BLaER1 (cell line): ENCODE data around the gene SH3BP5.

Experiments used
- H3K27ac ChIP-seq: shearing (Covaris generic); formaldehyde crosslinking; 2 replicates; pipeline ENCODE4 v1.8.1; 2022
- H3K27me3 ChIP-seq: shearing (Covaris generic); formaldehyde crosslinking; 2 replicates; pipeline ENCODE4 v1.8.1; 2022
- H3K36me3 ChIP-seq: shearing (Covaris generic); formaldehyde crosslinking; 2 replicates; pipeline ENCODE4 v1.8.1; 2022
- H3K4me1 ChIP-seq: shearing (Covaris generic); formaldehyde crosslinking; 2 replicates; pipeline ENCODE4 v1.8.1; 2022
- H3K4me2 ChIP-seq: shearing (Covaris generic); formaldehyde crosslinking; 2 replicates; pipeline ENCODE4 v1.8.1; 2022
- H3K4me3 ChIP-seq: shearing (Covaris generic); formaldehyde crosslinking; 2 replicates; pipeline ENCODE4 v1.8.1; 2022
- H3K9ac ChIP-seq: shearing (Covaris generic); formaldehyde crosslinking; 2 replicates; pipeline ENCODE4 v1.8.1; 2022
- H3K9me3 ChIP-seq: shearing (Covaris generic); formaldehyde crosslinking; 2 replicates; pipeline ENCODE4 v1.8.1; 2022
- H4K20me1 ChIP-seq: shearing (Covaris generic); formaldehyde crosslinking; 2 replicates; pipeline ENCODE4 v1.8.1; 2022
- Cebpa-rat ChIP-seq: shearing (Covaris generic); IDR thresholded peaks from 2 replicates; pipeline ENCODE4 v1.8.1; 2022

SH3BP5 gene

GRCh38 chr3:15269091-15269989 lies 63.0 kb downstream of the SH3BP5 start:
- no peak overlapping the region for H3K27ac ChIP-seq
- no peak overlapping the region for H3K9ac ChIP-seq
- no peak overlapping the region for H3K4me2 ChIP-seq
- no peak for TF ChIP-seq Cebpa-rat
- H3K4me1 ChIP-seq: peaks cover 31% of the 10 kb centered on the region
- no peaks in the 10 kb centered on the region for H3K36me3 ChIP-seq
- peaks cover 52% of the 10 kb centered on the region for H3K27me3 ChIP-seq
- H3K4me3 ChIP-seq: no peak overlapping the region
- H3K9me3 ChIP-seq: no peaks in the 10 kb centered on the region
- H4K20me1 ChIP-seq: peaks cover 53% of the 10 kb centered on the region

DNA sequence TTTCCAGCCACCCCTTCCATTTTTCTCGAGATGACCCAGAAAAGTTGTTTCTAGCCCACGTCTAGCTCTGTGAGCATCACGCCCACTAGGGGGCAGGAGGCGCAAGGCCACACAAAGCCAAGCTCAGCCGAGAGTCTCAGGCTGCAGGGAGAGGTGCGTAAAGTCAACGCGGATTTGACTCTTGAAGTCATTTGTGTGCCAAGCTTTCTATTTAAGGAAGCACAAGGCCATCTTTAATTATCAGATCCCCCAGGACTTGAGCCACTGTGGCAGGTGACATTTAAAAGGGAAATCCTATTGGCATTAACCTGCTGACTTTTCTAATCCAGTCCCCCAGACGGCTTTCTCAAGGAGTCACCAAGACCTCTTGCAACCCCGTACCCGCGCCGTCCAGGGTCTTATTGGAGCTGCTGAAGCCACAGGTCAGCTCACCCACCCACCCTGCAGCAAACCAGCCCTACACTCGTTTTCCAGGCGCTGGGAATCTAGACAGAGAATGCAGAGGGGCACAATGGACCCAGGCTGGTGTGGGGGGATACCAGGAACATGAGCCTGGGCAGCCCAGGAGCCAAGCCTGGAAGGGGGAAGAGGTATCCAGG lies 64.3 kb downstream of the SH3BP5 start:
- TF ChIP-seq Cebpa-rat: no peak
- no peak overlapping the region for H3K4me2 ChIP-seq
- no peaks in the 10 kb centered on the region for H3K9me3 ChIP-seq
- no peak overlapping the region for H3K9ac ChIP-seq
- H3K4me1 ChIP-seq: peaks cover 31% of the 10 kb centered on the region
- H3K27ac ChIP-seq: no peak overlapping the region
- H3K4me3 ChIP-seq: no peak overlapping the region
- H3K36me3 ChIP-seq: no peaks in the 10 kb centered on the region
- H3K27me3 ChIP-seq: peaks cover 40% of the 10 kb centered on the region
- peaks cover 51% of the 10 kb centered on the region for H4K20me1 ChIP-seq

DNA sequence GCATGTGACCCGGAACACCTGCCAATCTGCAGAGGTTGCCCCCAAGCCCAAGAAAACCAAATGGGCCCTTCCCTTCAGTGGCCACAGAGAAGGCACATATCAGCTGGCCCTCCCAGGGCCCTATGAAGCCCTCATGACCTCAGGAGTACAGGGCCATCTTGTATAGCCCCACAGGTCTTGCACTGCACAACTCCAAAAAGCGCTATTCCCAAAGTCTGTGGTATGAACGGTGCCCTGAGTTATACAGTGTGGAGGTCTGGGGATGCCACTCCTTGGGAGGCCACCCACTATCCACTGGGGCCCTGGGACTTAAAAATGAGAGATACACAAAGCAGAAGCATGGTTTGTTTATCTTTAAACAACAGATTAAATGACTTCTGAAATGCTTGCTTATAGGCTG lies 64.9 kb downstream of the SH3BP5 start:
- Histone ChIP-seq H4K20me1 (peaks cover 45% of the 10 kb centered on the region), H3K4me1 (peaks cover 24% of the 10 kb centered on the region), H3K9me3 (no peaks in the 10 kb centered on the region), H3K9ac (no peak overlapping the region), H3K36me3 (no peaks in the 10 kb centered on the region), H3K27me3 (peaks cover 34% of the 10 kb centered on the region), H3K4me2 (no peak overlapping the region), H3K4me3 (no peak overlapping the region), H3K27ac (no peak overlapping the region)
- no peak for TF ChIP-seq Cebpa-rat

- H3K4me3 ChIP-seq: no peak overlapping the region
- TF ChIP-seq Cebpa-rat: no peak
- no peaks in the 10 kb centered on the region for H3K9me3 ChIP-seq
- no peak overlapping the region for H3K9ac ChIP-seq
- peaks cover 17% of the 10 kb centered on the region for H3K4me1 ChIP-seq
- H3K4me2 ChIP-seq: no peak overlapping the region
- H3K27me3 ChIP-seq: peaks cover 33% of the 10 kb centered on the region
- peaks cover 37% of the 10 kb centered on the region for H4K20me1 ChIP-seq
- H3K27ac ChIP-seq: no peak overlapping the region
- H3K36me3 ChIP-seq: no peaks in the 10 kb centered on the region
These were observed 65.6 kb downstream of the SH3BP5 start for GRCh38 chr3:15266510-15267376.

DNA sequence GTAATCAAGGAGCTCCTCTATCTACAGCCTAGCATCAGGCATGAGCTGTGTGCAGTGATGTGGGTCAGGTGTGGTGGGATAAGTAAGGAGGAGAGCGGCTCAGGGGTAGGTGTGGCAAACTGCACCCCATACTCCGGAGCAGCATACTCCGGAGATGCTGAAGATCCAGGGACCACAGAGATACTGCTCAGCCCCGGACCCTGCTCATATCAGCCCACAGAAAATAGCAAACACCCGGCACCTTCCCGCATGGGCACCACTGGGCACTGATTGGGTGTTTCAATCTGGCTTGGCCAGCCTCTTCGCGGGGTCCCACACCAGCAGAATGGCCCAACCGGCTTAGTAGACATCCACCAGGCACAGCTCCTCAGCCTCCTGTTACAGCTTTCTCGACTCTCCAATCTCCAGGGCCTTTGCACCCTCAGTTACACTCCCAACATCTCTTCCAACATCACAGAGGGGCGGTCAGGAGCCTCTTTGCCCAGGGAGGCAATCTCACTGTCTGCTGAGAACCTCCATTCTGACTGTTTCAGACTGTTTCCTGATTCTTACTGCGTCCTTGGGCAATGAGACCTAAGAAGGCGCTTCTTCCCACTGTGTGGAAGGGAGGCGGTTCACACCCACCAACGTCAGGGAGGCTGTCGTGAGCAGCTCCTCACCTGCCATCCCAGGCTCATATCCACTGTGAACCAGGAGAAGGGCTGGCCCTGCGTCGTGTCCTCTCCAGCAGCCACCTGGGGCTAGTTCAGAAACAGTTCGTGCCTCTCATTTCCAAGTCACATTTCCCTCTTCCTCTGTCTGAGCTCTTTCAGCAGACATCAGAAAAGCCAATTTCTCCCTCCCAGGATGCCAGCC lies 66.5 kb downstream of the SH3BP5 start:
- Histone ChIP-seq H3K27me3 (peaks cover 28% of the 10 kb centered on the region), H3K9me3 (no peaks in the 10 kb centered on the region), H3K9ac (no peak overlapping the region), H3K4me1 (peaks cover 8% of the 10 kb centered on the region), H3K27ac (no peak overlapping the region), H3K4me2 (no peak overlapping the region), H3K4me3 (no peak overlapping the region), H4K20me1 (peaks cover 29% of the 10 kb centered on the region; the same call in 1 of the 2 replicates), H3K36me3 (no peaks in the 10 kb centered on the region)
- TF ChIP-seq Cebpa-rat: no peak

DNA sequence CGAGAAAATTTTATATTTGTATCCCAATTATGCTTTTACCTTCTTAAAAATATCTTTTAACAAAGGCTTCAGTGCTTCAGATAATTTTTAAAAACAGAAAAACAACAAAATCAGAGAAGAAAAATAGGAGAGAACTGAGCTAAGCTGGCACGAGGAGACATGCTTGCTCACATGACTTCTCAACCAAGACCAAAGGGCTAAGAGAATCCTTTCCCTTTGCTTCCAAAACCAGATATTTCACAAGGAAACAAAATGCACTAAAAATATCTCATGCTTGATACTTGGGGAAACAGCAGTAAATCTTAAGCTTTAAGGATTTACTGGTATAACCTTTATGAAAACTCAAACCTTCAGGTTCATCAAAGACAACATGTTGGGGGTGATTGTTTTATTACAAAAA lies 67.9 kb downstream of the SH3BP5 start:
- Histone ChIP-seq H3K4me1 (peaks cover 3% of the 10 kb centered on the region), H3K27ac (no peak overlapping the region), H4K20me1 (peaks cover 18% of the 10 kb centered on the region; the same call in 1 of the 2 replicates), H3K9me3 (no peaks in the 10 kb centered on the region), H3K27me3 (peaks cover 15% of the 10 kb centered on the region), H3K9ac (no peak overlapping the region), H3K4me2 (no peak overlapping the region), H3K36me3 (no peaks in the 10 kb centered on the region), H3K4me3 (no peak overlapping the region)
- no peak for TF ChIP-seq Cebpa-rat

- Histone ChIP-seq H3K4me1 (no peaks in the 10 kb centered on the region; the same call in 1 of the 2 replicates), H3K36me3 (no peaks in the 10 kb centered on the region; the same call in 1 of the 2 replicates), H4K20me1 (peaks cover 13% of the 10 kb centered on the region; the same call in 1 of the 2 replicates), H3K27ac (no peak overlapping the region), H3K9me3 (no peaks in the 10 kb centered on the region), H3K4me2 (no peak overlapping the region), H3K27me3 (peaks cover 10% of the 10 kb centered on the region), H3K9ac (no peak overlapping the region), H3K4me3 (no peak overlapping the region)
- TF ChIP-seq Cebpa-rat: no peak
These were observed 68.5 kb downstream of the SH3BP5 start for GRCh38 chr3:15263926-15264325.

DNA sequence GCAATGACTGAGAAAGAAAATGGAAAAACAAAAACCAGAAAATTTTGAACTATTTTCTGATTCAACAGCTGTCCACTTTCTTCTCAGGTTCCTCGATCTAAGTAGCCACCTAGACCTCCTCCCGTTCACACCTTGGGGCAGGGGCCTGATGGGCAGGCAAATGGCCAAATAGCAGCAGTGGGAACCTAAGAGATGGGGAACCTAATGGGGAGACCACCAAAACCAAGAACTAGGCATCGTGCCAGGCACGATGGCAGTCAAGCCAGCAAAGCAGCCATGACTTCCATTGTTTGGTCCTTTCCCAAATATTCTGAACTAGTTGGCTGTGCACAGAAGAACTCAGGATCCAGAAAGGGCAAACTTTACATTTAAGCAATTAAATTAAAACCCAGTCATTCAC lies 69.3 kb downstream of the SH3BP5 start:
- no peak overlapping the region for H3K9ac ChIP-seq
- peaks cover 8% of the 10 kb centered on the region; the same call in 1 of the 2 replicates for H3K36me3 ChIP-seq
- TF ChIP-seq Cebpa-rat: no peak
- H3K4me1 ChIP-seq: no peaks in the 10 kb centered on the region; the same call in 1 of the 2 replicates
- no peak overlapping the region for H3K27ac ChIP-seq
- no peaks in the 10 kb centered on the region for H3K9me3 ChIP-seq
- H3K4me3 ChIP-seq: no peak overlapping the region
- H3K27me3 ChIP-seq: peaks cover 2% of the 10 kb centered on the region
- H3K4me2 ChIP-seq: no peak overlapping the region
- 0 out of 2 replicates have a peak, but pooled peaks cover 5% of the 10 kb centered on the region for H4K20me1 ChIP-seq

GRCh38 chr3:15262021-15262420 lies 70.4 kb downstream of the SH3BP5 start:
- Histone ChIP-seq H3K4me3 (no peak overlapping the region), H3K9ac (no peak overlapping the region), H3K27ac (no peak overlapping the region), H3K27me3 (no peaks in the 10 kb centered on the region), H3K36me3 (peaks cover 19% of the 10 kb centered on the region), H3K4me2 (no peak overlapping the region), H3K4me1 (no peaks in the 10 kb centered on the region; the same call in 1 of the 2 replicates), H4K20me1 (no peaks in the 10 kb centered on the region), H3K9me3 (no peaks in the 10 kb centered on the region)
- TF ChIP-seq Cebpa-rat: no peak
